ENCODE measurements around the gene ALPP.
"Not testable (repeated sequence)": the region's sequence is repeated elsewhere in the genome, so short reads cannot be mapped to it uniquely, and the experiment has no call there.

ALPP gene

DNA sequence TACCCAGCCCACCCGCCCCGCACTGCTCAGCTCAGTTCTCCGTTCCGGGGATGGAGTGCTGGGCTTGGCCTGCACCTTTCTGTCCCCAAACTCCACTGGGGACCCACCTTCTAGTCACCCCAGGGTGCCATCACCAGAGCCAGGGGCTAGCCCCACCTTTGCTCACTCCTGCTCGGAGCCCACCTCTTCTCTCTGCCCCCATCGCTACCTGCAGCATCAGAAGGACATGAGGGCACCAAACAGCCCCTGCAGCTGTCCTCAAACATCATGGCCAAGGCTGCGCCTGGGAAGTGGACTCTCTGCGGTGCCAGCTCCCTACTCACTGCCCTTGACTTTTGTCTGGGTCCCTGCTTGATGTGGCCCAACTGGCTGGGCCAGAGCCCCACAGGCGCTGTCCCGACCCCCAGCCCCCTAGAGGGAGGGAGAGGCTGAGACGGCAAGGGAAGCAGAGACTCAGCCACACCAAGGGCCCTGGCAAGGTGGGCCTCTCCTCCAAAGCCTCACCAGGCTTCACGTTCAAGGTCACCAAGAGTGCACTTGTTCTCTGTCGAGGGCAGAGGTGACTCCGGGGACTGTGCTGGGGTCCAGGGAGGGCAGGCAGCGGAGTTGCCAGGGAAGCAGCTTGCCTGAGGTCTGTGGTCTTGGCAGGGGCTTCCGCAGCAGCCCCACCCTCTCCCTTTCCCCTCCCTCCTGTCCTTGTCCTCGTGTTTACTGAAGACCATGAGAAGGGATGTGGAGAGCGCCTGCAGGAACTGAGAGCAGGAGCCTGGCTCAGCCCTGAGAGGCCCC is 13.6 kb upstream of the ALPP start:
- DNase-seq: not testable (repeated sequence)

DNA sequence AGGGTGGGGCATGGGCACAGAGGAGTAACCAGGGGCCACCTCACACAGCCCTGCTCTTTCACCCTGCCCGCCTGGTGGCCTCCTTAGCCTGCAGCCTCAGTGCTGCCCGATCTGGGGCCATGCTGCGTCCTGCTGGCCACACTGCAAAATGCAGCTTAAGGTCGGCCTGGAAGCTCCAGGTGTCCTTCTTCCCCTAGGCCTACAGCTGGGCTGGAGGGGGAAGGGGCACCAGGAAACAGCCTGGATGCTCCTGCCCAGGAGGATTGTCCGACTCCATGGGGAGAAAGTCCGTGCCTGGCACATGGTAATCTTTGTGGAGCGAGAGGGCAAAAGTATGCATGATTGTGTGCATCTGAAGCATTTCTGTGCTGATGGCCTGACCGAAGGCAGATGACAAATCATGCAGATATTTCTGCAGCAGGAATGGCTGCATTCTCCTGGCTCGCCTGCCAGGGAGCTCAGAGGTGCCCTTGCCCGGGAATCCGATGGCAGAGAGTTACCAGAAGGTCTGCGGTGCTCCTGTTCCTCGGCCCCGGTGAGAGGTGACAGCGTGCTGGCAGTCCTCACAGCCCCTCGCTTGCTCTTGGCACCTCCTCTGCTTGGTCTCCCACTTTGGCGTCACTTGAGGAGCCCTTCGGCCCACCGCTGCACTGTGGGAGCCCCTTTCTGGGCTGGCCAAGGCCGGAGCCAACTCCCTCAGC is 12.8 kb upstream of the ALPP start:
- peak; percentile 24 for DNase-seq

DNA sequence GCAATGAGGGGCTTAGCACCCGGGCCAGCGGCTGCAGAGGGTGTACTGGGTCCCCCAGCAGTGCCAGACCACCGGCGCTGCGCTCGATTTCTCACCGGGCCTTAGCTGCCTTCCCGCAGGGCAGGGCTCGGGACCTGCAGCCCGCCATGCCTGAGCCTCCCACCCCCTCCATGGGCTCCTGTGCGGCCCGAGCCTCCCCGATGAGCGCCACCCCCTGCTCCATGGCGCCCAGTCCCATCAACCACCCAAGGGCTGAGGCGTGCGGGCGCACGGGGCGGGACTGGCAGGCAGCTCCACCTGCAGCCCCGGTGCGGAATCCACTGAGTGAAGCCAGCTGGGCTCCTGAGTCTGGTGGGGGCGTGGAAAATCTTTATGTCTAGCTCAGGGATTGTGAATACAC is 12.1 kb upstream of the ALPP start:
- not testable (repeated sequence) for DNase-seq

DNA sequence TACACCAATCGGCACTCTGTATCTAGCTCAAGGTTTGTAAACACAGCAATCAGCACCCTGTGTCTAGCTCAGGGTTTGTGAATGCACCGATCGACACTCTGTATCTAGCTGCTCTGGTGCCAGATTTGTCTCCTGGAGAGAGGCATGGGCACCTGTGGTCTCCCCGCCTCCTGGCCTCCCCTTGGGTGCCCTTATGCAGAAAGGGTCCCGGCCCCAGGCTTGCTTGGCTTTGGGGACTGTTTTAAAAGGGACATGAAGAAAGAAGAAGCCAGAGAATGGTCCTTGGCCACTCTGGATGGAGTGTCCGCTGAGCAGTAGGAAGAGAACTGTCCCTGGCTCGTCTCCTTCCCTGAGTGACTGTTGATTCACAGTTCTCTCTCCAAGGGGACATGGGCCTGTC is 11.5 kb upstream of the ALPP start:
- no peak for DNase-seq

DNA sequence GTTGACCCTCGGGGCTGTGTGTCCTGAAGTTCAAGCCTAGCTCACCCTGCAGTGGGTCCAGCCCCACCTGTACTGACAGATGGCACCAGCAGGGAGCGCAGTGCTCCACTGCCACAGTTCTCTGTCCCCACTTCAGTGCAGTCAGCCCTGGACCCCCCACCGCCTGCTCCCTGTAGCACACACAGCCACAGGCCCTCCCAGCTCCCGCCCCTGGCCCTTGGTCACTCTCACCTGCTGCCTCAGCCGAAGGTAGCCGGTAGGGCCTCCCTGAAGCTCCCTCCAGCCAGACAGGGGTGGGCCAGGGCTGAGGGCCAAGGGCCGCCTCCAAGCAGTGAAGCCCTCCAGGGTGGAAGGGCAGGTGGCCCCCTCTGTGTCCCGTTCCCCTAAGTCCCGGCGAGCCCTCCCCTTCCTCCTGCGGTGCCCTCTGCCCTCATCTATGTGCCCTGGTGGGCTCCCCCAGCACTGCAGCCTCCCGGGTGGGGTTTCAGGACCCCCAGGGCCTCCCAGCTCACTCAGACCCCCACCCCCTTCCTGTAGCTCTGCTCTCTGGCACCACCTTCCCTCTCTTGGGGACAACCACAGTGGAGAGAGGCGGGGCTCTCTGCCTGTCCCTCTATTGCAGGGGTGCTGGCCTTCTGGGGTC is 10.8 kb upstream of the ALPP start:
- peak; percentile 10 for DNase-seq

DNA sequence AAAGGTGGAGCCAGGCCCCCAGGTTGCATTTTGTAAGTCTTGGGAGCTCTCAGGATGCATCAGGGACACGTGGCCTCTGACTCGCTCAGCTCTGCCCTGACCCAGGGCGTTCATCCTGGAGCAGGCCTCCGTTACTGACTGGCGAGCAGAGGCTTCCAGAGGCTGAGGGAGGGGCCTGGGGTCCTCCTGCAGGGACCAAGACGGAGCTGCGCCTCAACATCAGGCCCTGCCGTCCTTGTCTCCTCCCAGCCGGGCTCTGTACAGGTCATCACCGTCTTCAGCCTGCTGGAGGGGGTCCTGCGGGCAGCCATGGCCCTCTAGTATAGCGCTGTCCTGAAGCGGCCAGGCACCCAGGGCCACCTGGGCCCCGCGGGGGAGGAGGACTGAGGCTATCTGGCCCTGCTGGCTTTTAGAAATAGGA is 10.2 kb upstream of the ALPP start:
- no peak for DNase-seq

DNA sequence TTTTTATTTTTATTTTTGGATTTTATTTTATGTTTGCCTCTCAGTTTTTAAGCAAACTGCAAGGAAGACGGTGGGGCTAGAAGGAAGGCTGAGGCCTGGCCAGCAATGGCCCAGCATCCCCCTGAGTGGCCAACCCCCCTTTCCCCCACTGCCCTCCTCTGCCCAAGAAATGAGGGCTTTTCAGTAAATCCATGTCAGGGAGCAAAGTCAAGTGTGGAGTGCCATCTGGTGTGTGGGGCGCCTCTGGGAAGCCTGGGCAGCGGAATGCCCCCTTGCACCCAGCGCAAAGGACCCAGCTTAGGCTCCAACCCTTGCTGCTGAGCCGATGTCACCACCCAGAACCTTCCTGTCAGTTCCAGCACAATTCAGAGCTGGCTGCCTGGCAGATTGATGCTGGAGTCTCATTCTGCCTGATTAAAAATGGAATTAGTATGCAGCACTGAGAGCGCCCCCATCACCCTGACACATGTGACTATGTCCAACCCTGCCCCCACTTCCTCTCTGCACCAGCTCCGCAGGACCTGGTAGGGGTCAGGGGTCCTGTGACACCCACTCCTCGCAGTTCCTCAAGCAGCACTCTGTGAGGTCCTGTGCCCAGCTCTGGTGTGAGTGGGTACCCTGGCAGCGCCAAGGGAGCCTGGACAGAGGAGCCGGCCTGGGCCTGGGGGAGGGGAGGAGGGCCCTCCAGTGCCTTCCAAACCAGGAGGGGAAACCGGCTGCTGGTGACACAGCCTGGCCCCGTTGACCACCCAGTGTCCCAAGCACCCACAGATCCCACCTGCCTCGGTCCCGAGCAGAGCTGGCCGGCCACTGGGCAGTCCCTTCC is 9.2 kb upstream of the ALPP start:
- no peak for DNase-seq

DNA sequence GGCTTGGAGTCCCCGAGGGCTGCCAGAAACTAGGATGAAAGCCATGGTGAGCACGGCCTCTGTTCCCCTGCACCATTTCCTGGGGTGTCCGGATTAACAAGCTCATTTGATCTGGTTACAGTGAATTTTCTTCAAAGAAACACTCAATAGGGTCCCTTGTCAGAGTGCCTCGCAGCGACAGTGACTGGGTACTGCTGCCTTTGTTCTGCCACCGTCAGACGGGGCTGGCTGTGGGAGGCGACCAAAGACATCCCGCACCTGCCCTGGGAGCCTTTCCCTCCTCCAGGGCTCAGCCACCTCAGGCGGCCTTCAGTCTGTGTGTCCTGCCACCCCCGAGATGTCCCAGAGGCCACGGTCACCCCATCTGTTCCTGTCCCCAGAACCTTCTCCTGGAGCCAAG is 8.5 kb upstream of the ALPP start:
- DNase-seq: not testable (repeated sequence)

DNA sequence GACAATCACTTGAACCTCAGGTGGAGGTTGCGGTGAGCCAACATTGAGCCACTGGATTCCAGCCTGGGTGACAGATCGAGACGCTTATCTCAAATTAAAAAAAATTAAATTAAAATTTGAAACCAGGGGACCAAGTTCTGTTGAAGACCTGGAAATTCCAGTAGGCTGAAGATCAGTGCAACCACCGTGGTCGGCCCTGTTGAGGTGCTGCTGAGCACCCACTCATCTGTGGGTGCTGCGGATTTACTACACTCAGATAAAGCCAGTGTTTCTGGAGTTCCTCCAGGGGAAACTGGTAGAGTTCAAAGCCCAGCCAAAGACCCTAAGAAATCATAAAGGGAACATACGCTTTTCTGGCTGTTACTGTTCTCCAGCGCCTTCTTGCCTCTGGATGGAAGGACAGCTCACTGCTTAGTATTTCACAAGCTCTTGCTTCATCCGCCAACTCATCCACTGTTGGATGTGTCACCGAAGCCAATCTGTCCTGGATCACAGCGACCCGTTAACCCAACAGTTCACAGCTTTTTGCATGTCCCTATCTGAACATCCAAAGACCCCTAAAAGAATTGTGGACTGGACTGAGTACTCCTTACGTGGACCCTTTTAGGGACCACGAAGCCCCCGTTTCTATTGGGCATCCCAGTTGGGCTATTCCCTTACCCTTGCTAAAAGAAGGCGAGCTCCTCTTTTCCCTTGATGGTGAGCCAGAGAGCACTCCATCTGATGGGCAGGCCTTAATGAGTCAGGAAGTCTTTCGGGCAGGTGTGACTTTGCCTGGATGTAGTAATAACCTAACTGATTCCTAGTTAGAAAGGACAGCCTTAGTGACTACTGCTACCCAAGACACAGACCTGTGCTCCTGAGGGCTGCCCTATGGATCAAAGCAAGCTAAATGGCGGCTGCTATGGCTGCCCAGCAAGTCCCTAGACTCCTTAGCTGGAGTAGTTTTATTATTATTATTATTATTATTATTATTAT is 6.0 kb upstream of the ALPP start:
- DNase-seq: no peak

DNA sequence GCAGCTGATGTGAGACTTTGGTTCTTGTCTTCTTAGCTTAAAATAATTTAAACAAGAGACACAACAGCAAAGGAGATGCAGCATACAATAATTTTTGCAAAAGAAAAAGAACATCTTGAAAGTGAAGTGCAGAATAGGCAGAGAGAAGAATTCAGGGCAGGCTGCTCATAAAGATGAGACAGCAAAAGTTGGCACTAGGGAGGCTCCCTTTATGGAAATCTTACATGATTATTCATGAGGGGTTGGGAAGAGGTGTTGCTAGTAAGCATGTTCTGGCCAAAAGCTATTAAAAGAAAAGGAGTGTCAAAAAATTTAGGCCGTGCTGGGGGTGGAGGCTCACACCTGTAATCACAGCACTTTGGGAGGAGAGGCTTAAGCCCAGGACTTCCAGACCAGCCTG is 4.2 kb upstream of the ALPP start:
- DNase-seq: no peak

DNA sequence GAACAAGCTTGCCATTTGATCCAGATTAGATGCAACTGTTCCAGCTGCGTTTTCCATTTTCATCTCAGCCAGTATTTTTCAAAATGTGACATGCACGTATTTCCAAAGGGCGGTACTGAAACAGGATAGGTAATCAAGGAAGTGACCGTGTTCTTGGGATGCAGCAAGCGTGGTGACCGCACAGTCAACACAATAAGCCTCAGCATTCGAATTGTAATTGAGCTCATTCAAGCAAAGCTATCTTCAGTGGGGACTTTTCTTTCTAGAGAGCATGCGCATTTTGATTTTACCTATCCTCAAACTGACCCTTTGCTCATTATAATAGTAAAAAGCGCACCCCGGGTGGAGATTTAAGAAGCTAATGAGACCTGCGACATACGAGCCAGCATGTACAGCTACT is 3.4 kb upstream of the ALPP start:
- DNase-seq: no peak

DNA sequence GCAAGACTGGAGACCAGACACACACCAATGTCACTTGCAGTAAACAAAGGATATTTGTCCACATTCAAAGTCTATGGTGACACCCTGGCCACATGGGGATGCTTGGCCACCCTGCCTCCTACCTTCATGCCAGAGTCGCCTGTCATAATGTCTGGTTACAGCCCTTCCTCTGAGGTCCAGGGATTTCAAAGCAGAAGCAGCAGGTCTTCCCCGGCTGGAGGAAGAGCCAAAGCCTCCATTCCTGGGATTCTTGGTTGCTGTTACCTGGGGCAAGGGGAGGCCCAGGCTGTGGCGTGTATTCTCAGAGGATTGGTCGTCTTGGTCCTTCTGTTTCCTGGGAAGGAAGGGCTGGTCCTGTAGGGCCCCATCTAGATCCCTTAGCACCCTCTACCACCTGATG is 2.3 kb upstream of the ALPP start:
- no peak for DNase-seq

DNA sequence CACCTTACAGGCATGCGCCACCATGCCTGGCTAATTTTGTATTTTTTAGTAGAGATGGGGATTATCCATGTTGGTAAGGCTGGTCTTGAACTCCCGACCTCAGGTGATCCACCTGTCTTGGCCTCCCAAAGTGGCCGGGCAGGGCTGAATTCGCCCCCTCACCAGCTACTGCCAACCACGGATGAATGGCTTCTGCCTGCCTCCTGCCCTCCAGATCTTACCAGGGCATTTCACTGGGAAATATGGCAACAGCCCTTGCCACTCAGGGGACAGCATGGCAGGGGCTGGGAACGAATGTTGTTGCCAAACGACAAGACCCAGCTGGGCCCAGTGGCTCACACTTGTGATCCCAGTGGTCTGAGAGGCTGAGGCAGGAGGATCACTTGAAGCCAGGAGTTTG is 1.8 kb upstream of the ALPP start:
- no peak for DNase-seq

DNA sequence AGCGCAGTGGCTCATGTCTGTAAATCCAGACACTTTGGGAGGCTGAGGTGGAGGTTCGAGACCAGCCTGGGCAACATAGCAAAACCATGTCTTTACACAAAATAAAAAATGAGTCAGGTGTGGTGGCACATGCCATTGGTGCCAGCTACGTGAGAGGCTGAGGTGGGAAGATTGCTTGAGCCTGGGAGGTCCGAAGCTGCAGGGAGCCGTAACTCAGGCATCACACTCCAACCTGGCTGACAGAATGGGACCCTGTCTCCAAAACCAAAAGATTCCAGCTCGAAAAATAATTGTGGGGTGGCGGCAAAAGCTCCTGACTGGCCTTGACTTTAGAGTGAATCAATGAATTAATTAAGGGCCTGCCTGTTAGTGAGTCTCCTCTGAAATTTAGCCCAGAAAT is 1.2 kb upstream of the ALPP start:
- no peak for DNase-seq

DNA sequence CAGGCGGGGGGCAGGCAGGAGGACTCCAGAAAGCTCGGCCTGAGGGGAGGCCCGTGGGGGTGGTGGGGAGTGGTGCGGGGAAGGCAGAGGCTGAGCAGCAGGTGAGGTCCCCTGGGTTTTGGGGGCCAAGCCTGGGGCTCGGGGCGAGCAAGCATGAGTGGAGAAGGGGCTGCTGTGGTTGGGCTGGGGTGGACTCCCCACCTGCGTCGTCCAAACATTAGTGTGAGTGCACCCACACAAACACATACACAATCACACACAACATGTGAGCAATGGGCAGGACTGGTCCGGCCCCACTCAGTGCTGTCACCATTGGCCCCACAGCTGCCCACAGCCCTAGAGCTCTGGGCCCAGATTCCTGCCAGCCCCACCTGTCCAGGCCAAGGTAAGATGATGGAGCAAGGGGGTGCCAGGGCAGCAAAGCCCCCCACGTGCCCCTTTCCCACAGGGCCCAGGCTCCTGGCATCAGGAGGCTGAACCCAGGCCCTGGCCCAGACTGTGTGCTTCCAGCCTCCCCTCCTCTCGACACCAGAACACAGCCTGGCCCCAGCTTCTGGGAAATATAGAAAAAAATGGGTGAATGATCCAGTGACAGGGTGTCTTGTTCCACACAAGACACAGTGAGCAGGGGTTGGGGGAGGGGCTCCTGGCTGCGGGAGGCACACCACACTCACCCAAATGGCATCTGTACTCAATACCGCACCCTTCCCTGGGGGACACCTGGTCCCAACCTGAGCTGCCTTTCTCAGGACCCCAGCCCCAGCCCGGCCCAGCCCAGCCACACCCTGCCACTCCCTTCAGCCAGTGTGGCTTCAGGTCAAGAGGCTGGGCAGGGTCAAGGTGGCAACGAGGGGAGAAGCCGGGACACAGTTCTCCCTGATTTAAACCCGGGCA is 463 bp upstream of the ALPP start:
- no peak for DNase-seq

DNA sequence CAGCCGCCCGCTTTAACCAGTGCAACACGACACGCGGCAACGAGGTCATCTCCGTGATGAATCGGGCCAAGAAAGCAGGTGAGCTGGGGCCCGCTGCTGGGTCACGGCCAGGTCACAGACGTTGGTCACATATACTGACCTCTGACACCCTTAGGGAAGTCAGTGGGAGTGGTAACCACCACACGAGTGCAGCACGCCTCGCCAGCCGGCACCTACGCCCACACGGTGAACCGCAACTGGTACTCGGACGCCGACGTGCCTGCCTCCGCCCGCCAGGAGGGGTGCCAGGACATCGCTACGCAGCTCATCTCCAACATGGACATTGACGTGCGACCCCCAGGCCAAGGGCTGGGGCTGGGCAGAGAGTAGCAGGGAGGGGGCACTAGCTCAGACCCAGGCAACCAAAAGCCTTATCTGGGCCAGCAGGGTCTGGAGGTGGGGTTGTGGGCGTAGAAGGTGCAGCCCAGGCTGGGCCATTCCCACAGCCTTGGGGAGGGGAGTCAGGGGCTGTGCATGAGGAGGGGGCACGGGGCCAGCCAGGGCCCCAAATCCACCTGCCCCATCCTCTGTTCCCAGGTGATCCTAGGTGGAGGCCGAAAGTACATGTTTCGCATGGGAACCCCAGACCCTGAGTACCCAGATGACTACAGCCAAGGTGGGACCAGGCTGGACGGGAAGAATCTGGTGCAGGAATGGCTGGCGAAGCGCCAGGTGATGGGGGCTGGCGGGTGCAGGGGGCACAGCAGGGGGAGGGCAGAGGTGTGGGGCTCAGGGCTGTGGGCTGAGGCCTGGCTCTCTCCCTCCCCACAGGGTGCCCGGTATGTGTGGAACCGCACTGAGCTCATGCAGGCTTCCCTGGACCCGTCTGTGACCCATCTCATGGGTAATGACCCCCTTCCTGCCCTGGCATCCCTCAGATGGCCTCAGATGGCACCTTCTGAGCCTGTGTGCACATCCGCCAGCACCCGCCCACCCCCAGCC is 1.3 kb downstream of the ALPP start:
- not testable (repeated sequence) for DNase-seq

DNA sequence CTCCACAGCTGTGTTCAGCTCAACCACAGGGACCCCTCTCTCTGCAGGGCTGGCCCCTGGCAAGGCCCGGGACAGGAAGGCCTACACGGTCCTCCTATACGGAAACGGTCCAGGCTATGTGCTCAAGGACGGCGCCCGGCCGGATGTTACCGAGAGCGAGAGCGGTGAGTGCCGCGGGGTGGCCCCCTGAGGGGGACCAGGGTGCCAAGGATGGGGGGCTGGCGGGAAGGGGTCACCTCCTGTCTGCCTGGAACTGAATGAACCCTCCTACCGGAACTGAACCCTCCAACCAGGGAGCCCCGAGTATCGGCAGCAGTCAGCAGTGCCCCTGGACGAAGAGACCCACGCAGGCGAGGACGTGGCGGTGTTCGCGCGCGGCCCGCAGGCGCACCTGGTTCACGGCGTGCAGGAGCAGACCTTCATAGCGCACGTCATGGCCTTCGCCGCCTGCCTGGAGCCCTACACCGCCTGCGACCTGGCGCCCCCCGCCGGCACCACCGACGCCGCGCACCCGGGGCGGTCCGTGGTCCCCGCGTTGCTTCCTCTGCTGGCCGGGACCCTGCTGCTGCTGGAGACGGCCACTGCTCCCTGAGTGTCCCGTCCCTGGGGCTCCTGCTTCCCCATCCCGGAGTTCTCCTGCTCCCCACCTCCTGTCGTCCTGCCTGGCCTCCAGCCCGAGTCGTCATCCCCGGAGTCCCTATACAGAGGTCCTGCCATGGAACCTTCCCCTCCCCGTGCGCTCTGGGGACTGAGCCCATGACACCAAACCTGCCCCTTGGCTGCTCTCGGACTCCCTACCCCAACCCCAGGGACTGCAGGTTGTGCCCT is 2.9 kb downstream of the ALPP start:
- DNase-seq: not testable (repeated sequence)
